Measurements from ENCODE around the gene LETM1. TPM values are rescaled to one million over a fixed set of nuclear protein-coding genes. Genes with fewer than 3 reads are reported as not detected.

LETM1 gene
- polyA plus RNA-seq, 3 donors from 2014 or later, result 8.0 to 17.0 (median 10.6) TPM

- no peaks in the 10 kb centered on the region for H3K9me3 Mint-ChIP-seq
- DNase-seq, result no peak
- H3K27me3 Mint-ChIP-seq (ENCODE audit: low read depth in 3 of 3), result peaks cover 7 to 20% (median 15%) of the 10 kb centered on the region in 3 donors
- peak overlapping the region; percentile 92 to 96 (median 95) for H3K27ac Mint-ChIP-seq
- H3K4me3 Mint-ChIP-seq, result peak overlapping the region; percentile 83 to 89 (median 87)
- H3K4me1 Mint-ChIP-seq, result peaks cover 18 to 20% of the 10 kb centered on the region in 2 donors
- H3K36me3 Mint-ChIP-seq, result no peaks in the 10 kb centered on the region
These were observed 13.8 kb upstream of the LETM1 start for GRCh38 chr4:1869530-1870327.

- DNase-seq, result no peak
- no peaks in the 10 kb centered on the region for H3K9me3 Mint-ChIP-seq
- H3K27ac Mint-ChIP-seq, result no peak overlapping the region
- peaks cover 15 to 20% of the 10 kb centered on the region in 2 donors for H3K4me1 Mint-ChIP-seq
- no peaks in the 10 kb centered on the region for H3K36me3 Mint-ChIP-seq
- peaks cover 7 to 20% (median 15%) of the 10 kb centered on the region in 3 donors for H3K27me3 Mint-ChIP-seq (ENCODE audit: low read depth in 3 of 3)
- H3K4me3 Mint-ChIP-seq, result peak overlapping the region in 4 of 5 donors; percentile 18 to 36 (median 23)
These were observed 13.0 kb upstream of the LETM1 start for GRCh38 chr4:1868912-1869311.

GRCh38 chr4:1868293-1868692 is 12.3 kb upstream of the LETM1 start:
- H3K36me3 Mint-ChIP-seq, result no peaks in the 10 kb centered on the region
- H3K9me3 Mint-ChIP-seq, result no peaks in the 10 kb centered on the region
- peaks cover 19 to 22% of the 10 kb centered on the region in 2 donors for H3K4me1 Mint-ChIP-seq
- no peak for DNase-seq
- H3K27ac Mint-ChIP-seq, result peak overlapping the region in 1 of 6 donors; percentile 40
- H3K27me3 Mint-ChIP-seq (ENCODE audit: low read depth in 3 of 3), result peaks cover 7 to 20% (median 14%) of the 10 kb centered on the region in 3 donors
- H3K4me3 Mint-ChIP-seq, result peak overlapping the region in 2 of 5 donors; percentile 18 to 20

GRCh38 chr4:1866189-1866661 is 10.3 kb upstream of the LETM1 start:
- Mint-ChIP-seq H3K27me3 (ENCODE audit: low read depth in 3 of 3) (peaks cover 0 to 8% (median 2%) of the 10 kb centered on the region in 3 donors), H3K36me3 (no peaks in the 10 kb centered on the region), H3K4me1 (peaks cover 27 to 28% of the 10 kb centered on the region in 2 donors), H3K9me3 (no peaks in the 10 kb centered on the region), H3K27ac (no peak overlapping the region), H3K4me3 (no peak overlapping the region)
- DNase-seq, result no peak

- no peaks in the 10 kb centered on the region for H3K9me3 Mint-ChIP-seq
- no peak for DNase-seq
- no peaks in the 10 kb centered on the region for H3K36me3 Mint-ChIP-seq
- no peak overlapping the region for H3K4me3 Mint-ChIP-seq
- H3K27ac Mint-ChIP-seq, result no peak overlapping the region
- peaks cover 0 to 4% (median 0%) of the 10 kb centered on the region in 3 donors for H3K27me3 Mint-ChIP-seq (ENCODE audit: low read depth in 3 of 3)
- H3K4me1 Mint-ChIP-seq, result peaks cover 19 to 20% of the 10 kb centered on the region in 2 donors
These were observed 8.4 kb upstream of the LETM1 start for GRCh38 chr4:1864076-1865008.

GRCh38 chr4:1863297-1864033 is 7.5 kb upstream of the LETM1 start:
- H3K4me3 Mint-ChIP-seq, result peak overlapping the region in 3 of 5 donors; percentile 21 to 51 (median 47)
- DNase-seq, result no peak
- H3K9me3 Mint-ChIP-seq, result no peaks in the 10 kb centered on the region
- peak overlapping the region in 1 of 6 donors; percentile 32 for H3K27ac Mint-ChIP-seq
- peaks cover 0 to 4% (median 0%) of the 10 kb centered on the region in 3 donors for H3K27me3 Mint-ChIP-seq (ENCODE audit: low read depth in 3 of 3)
- H3K4me1 Mint-ChIP-seq, result peaks cover 19 to 20% of the 10 kb centered on the region in 2 donors
- no peaks in the 10 kb centered on the region for H3K36me3 Mint-ChIP-seq

GRCh38 chr4:1862961-1863296 is 7.0 kb upstream of the LETM1 start:
- no peaks in the 10 kb centered on the region for H3K9me3 Mint-ChIP-seq

GRCh38 chr4:1862055-1862911 is 6.3 kb upstream of the LETM1 start:
- Mint-ChIP-seq H3K36me3 (no peaks in the 10 kb centered on the region), H3K27ac (peak overlapping the region in 5 of 6 donors; percentile 40 to 80 (median 63)), H3K4me1 (peaks cover 22 to 23% of the 10 kb centered on the region in 2 donors), H3K27me3 (ENCODE audit: low read depth in 3 of 3) (peaks cover 0 to 2% (median 2%) of the 10 kb centered on the region in 3 donors), H3K4me3 (peak overlapping the region; percentile 79 to 84 (median 81)), H3K9me3 (no peaks in the 10 kb centered on the region)
- no peak for DNase-seq

More at GRCh38 chr4:1862961-1863296, 7.0 kb upstream of the LETM1 start:
- H3K27me3 Mint-ChIP-seq (ENCODE audit: low read depth in 3 of 3), result peaks cover 0 to 4% (median 0%) of the 10 kb centered on the region in 3 donors
- H3K4me3 Mint-ChIP-seq, result peak overlapping the region; percentile 18 to 61 (median 47)
- no peaks in the 10 kb centered on the region for H3K36me3 Mint-ChIP-seq
- DNase-seq, result no peak
- peaks cover 19 to 20% of the 10 kb centered on the region in 2 donors for H3K4me1 Mint-ChIP-seq
- peak overlapping the region in 1 of 6 donors; percentile 32 for H3K27ac Mint-ChIP-seq

GRCh38 chr4:1859389-1859753 is 3.4 kb upstream of the LETM1 start:
- H3K4me3 Mint-ChIP-seq, result peak overlapping the region in 1 of 5 donors; percentile 12

GRCh38 chr4:1857931-1858330 is 2.0 kb upstream of the LETM1 start:
- Mint-ChIP-seq H3K9me3 (no peaks in the 10 kb centered on the region), H3K4me3 (peak overlapping the region in 1 of 5 donors; percentile 77), H3K4me1 (peaks cover 33 to 40% of the 10 kb centered on the region in 2 donors), H3K36me3 (no peaks in the 10 kb centered on the region), H3K27me3 (ENCODE audit: low read depth in 3 of 3) (peaks cover 0 to 4% (median 2%) of the 10 kb centered on the region in 3 donors), H3K27ac (no peak overlapping the region)
- DNase-seq, result no peak

More at GRCh38 chr4:1859389-1859753, 3.4 kb upstream of the LETM1 start:
- Mint-ChIP-seq H3K9me3 (no peaks in the 10 kb centered on the region), H3K36me3 (no peaks in the 10 kb centered on the region), H3K27me3 (ENCODE audit: low read depth in 3 of 3) (peaks cover 0 to 4% (median 2%) of the 10 kb centered on the region in 3 donors), H3K4me1 (peaks cover 34 to 38% of the 10 kb centered on the region in 2 donors), H3K27ac (peak overlapping the region in 1 of 6 donors; percentile 11)
- no peak for DNase-seq

GRCh38 chr4:1856943-1857699 is 1.2 kb upstream of the LETM1 start:
- peaks cover 35 to 40% of the 10 kb centered on the region in 2 donors for H3K4me1 Mint-ChIP-seq

More at GRCh38 chr4:1856943-1857699, 1.2 kb upstream of the LETM1 start:
- H3K27ac Mint-ChIP-seq, result peak overlapping the region in 2 of 6 donors; percentile 12 to 28
- H3K9me3 Mint-ChIP-seq, result no peaks in the 10 kb centered on the region
- H3K4me3 Mint-ChIP-seq, result peak overlapping the region; percentile 62 to 83 (median 77)
- no peaks in the 10 kb centered on the region for H3K36me3 Mint-ChIP-seq
- H3K27me3 Mint-ChIP-seq (ENCODE audit: low read depth in 3 of 3), result peaks cover 0 to 4% (median 2%) of the 10 kb centered on the region in 3 donors
- DNase-seq, result no peak

Measured in immature natural killer cell (primary cell).